ENCODE data around the gene WDR19. TPM values are rescaled to one million over a fixed set of nuclear protein-coding genes. Genes with fewer than 3 reads are reported as not detected.

WDR19 gene
- total RNA-seq, 1 donor: 16.5 TPM

DNA sequence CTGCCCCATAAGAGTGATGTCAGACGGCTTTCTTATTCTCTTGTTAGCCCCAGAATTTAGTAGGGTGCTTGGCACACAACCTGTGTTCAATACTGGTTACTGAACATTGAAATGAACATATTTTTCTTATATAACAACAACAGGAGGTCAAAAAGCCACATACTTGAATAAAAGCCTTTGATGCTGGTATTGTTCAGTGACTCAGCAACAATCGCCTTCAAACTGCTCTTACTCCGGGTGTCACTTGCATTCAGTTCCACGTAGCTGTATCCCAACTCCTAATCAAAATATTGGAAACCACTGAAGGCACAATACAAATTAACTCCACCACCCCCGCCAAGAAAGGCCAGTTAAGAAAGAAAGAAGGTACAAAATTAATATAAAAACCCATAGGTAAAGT, 122.3 kb downstream of the WDR19 start:
- Histone ChIP-seq H3K4me1 (ENCODE audit: insufficient read depth, low read length) (no peaks in the 10 kb centered on the region), H3K4me3 (ENCODE audit: low read length) (no peak overlapping the region), H3K27me3 (ENCODE audit: insufficient read depth, low read length) (no peaks in the 10 kb centered on the region)

DNA sequence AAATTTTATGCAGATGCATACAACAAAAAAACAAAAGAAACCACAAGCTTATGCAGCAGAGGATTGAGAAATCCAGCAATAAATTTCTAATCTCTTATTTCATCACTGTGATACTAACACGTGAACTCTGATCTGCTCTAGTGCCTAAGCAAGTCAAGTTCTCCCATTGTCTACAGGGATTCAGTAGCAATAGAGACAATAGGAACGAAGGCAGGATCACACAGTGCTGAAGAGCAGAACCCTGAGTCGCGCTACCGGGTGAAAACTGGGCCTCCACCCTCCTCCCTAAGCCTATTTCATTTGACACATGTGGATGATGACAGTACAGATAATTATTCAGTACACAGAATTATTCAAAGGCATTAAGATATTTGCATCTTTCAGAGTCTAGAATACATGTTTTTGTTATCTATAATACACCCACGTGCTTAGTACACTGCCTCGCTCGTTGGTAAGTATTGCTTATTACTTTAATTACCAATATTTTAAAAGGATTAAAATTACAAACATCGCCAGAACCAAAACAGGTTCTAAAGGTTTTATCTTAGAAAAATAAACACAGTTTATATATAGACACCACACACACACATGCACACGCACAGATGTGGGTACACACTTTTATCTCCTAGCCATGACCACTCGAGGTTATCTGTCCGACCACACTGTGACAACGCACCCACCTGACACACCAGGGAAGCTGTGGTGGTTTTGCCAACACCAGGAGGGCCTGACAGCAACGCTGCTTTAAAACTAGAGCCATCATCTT, 123.8 kb downstream of the WDR19 start:
- H3K4me3 ChIP-seq (ENCODE audit: low read length): no peak overlapping the region
- H3K27me3 ChIP-seq (ENCODE audit: insufficient read depth, low read length): no peaks in the 10 kb centered on the region
- H3K9me3 ChIP-seq (ENCODE audit: low read depth, low read length): no peaks in the 10 kb centered on the region
- H3K4me1 ChIP-seq (ENCODE audit: insufficient read depth, low read length): no peaks in the 10 kb centered on the region

More for the DNA sequence above, 122.3 kb downstream of the WDR19 start:
- no peaks in the 10 kb centered on the region for H3K9me3 ChIP-seq (ENCODE audit: low read depth, low read length)

GRCh38 chr4:39308611-39309010, 126.3 kb downstream of the WDR19 start:
- H3K9me3 ChIP-seq (ENCODE audit: low read depth, low read length): no peaks in the 10 kb centered on the region
- H3K27me3 ChIP-seq (ENCODE audit: insufficient read depth, low read length): no peaks in the 10 kb centered on the region

DNA sequence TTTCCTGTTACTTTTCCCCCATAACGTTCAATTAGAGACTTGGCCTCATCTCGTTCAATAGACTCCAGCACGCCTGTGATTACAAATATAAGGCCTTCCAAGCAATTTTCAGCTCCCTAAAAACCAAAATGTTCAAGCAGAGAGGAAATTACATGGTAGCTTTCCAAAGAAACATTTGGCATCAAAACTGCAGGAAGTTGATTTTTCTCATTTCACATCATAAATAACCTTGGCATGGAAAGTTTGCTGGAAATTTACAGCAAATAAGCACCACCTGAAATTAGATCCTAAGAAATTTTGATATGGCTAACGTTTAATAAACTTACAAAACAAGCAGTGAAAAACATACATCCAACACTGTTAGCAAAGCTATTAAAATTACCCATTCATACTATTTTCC, 130.5 kb downstream of the WDR19 start:
- no peak overlapping the region for H3K4me3 ChIP-seq (ENCODE audit: low read length)
- H3K9me3 ChIP-seq (ENCODE audit: low read depth, low read length): no peaks in the 10 kb centered on the region
- H3K4me1 ChIP-seq (ENCODE audit: insufficient read depth, low read length): no peaks in the 10 kb centered on the region
- no peaks in the 10 kb centered on the region for H3K27me3 ChIP-seq (ENCODE audit: insufficient read depth, low read length)

More at GRCh38 chr4:39308611-39309010, 126.3 kb downstream of the WDR19 start:
- H3K4me1 ChIP-seq (ENCODE audit: insufficient read depth, low read length): no peaks in the 10 kb centered on the region
- no peak overlapping the region for H3K4me3 ChIP-seq (ENCODE audit: low read length)

DNA sequence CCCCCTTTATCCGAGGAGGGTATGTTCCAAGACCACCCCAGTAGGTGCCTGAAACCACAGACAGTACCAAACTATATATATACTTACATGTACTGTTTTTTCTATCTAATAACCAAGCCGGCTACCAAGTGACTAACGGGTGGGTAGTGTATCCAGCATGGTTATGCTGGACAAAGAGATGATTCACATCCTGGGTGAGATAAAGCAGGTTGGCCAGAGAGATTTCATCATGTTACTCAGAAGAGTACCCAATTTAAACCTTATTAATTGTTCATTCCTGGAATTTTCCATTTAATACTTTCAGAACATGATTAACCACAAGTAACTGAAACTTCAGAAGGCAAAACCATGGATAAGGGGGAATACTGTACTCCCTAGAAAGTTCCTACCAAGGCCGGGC, 137.3 kb downstream of the WDR19 start:
- no peak overlapping the region for H3K4me3 ChIP-seq (ENCODE audit: low read length)

GRCh38 chr4:39320381-39321115, 138.2 kb downstream of the WDR19 start:
- no peak overlapping the region for H3K4me3 ChIP-seq (ENCODE audit: low read length)
- no peaks in the 10 kb centered on the region for H3K9me3 ChIP-seq (ENCODE audit: low read depth, low read length)
- H3K27me3 ChIP-seq (ENCODE audit: insufficient read depth, low read length): no peaks in the 10 kb centered on the region
- H3K4me1 ChIP-seq (ENCODE audit: insufficient read depth, low read length): no peaks in the 10 kb centered on the region

More for the DNA sequence above, 137.3 kb downstream of the WDR19 start:
- Histone ChIP-seq H3K4me1 (ENCODE audit: insufficient read depth, low read length) (no peaks in the 10 kb centered on the region), H3K9me3 (ENCODE audit: low read depth, low read length) (no peaks in the 10 kb centered on the region), H3K27me3 (ENCODE audit: insufficient read depth, low read length) (no peaks in the 10 kb centered on the region)

DNA sequence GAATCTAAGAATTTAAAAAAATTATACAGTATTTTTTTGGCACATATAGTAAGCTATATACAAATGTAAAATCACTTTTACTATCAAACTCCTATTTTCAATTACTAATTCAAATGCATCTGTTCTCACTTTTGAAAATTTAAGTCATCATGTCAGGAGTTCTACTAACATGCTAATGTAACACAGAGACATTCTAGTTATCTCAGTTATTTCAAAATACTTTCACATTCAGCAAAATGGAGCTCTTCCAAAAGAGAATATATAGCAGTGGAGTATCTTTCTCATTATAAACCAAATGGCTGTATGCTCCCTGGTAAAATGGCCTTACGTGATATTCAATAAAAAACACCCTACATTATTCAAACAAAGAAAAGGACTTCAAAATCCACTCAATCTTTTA, 141.5 kb downstream of the WDR19 start:
- Histone ChIP-seq H3K4me1 (ENCODE audit: insufficient read depth, low read length) (no peaks in the 10 kb centered on the region), H3K4me3 (ENCODE audit: low read length) (no peak overlapping the region), H3K9me3 (ENCODE audit: low read depth, low read length) (no peaks in the 10 kb centered on the region), H3K27me3 (ENCODE audit: insufficient read depth, low read length) (no peaks in the 10 kb centered on the region)

DNA sequence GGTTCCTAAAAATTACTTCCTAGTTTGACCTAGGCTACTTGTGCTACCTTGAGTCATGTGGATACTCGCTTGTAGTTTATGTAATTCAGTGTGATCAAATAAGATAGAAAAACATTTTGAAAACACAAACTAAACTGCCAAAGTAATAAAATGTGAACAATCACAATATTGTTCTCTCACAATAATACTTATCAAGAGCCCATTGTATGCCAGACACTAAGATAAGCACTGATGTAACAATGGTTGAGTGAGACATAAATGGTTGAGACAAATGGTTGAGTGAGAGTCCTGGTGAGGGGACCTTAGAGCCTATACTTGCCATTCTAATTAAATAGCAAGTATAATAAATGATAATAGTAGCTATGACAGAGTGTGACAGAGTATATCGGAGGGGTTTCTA, 142.1 kb downstream of the WDR19 start:
- Histone ChIP-seq H3K4me3 (ENCODE audit: low read length) (no peak overlapping the region), H3K4me1 (ENCODE audit: insufficient read depth, low read length) (no peaks in the 10 kb centered on the region), H3K9me3 (ENCODE audit: low read depth, low read length) (no peaks in the 10 kb centered on the region), H3K27me3 (ENCODE audit: insufficient read depth, low read length) (no peaks in the 10 kb centered on the region)

GRCh38 chr4:39324897-39325613, 142.7 kb downstream of the WDR19 start:
- Histone ChIP-seq H3K9me3 (ENCODE audit: low read depth, low read length) (no peaks in the 10 kb centered on the region), H3K27me3 (ENCODE audit: insufficient read depth, low read length) (no peaks in the 10 kb centered on the region), H3K4me1 (ENCODE audit: insufficient read depth, low read length) (no peaks in the 10 kb centered on the region), H3K4me3 (ENCODE audit: low read length) (no peak overlapping the region)

- Histone ChIP-seq H3K9me3 (ENCODE audit: low read depth, low read length) (no peaks in the 10 kb centered on the region), H3K4me1 (ENCODE audit: insufficient read depth, low read length) (no peaks in the 10 kb centered on the region), H3K27me3 (ENCODE audit: insufficient read depth, low read length) (no peaks in the 10 kb centered on the region), H3K4me3 (ENCODE audit: low read length) (no peak overlapping the region)
Measured at GRCh38 chr4:39326468-39326977, 144.2 kb downstream of the WDR19 start.

- H3K4me1 ChIP-seq (ENCODE audit: insufficient read depth, low read length): no peaks in the 10 kb centered on the region
- no peak overlapping the region for H3K4me3 ChIP-seq (ENCODE audit: low read length)
- H3K9me3 ChIP-seq (ENCODE audit: low read depth, low read length): no peaks in the 10 kb centered on the region
- no peaks in the 10 kb centered on the region for H3K27me3 ChIP-seq (ENCODE audit: insufficient read depth, low read length)
Measured at GRCh38 chr4:39330353-39330752, 148.0 kb downstream of the WDR19 start.

- Histone ChIP-seq H3K4me1 (ENCODE audit: insufficient read depth, low read length) (no peaks in the 10 kb centered on the region), H3K9me3 (ENCODE audit: low read depth, low read length) (no peaks in the 10 kb centered on the region), H3K4me3 (ENCODE audit: low read length) (no peak overlapping the region), H3K27me3 (ENCODE audit: insufficient read depth, low read length) (no peaks in the 10 kb centered on the region)
Measured at GRCh38 chr4:39331191-39331590, 148.9 kb downstream of the WDR19 start.
